ENCODE results near the gene GABRD. TPM values are rescaled to one million over a fixed set of nuclear protein-coding genes. Genes with fewer than 3 reads are reported as not detected.

The GABRD gene
- total RNA-seq, 1 experiment from 2014 or later, result 1.7 TPM

GRCh38 chr1:2055911-2056575 is 36.9 kb downstream of the GABRD start:
- TF ChIP-seq FOXK1 (CRISPR knock-in tag; IDR thresholded peaks at IDR 0.05) (no peak), KAT7 (CRISPR knock-in tag; IDR thresholded peaks at IDR 0.05; ENCODE audit: borderline replicate concordance) (no peak), GTF2I (CRISPR knock-in tag; conservative IDR thresholded peaks at IDR 0.05) (no peak), RELA (CRISPR knock-in tag; IDR thresholded peaks at IDR 0.05; ENCODE audit: borderline replicate concordance) (no peak), FOXP4 (CRISPR knock-in tag; IDR thresholded peaks at IDR 0.05) (no peak), ZBTB43 (CRISPR knock-in tag; IDR thresholded peaks at IDR 0.05) (no peak), HMGXB4 (CRISPR knock-in tag; IDR thresholded peaks at IDR 0.05) (no peak), MYBL2 (CRISPR knock-in tag; IDR thresholded peaks at IDR 0.05) (no peak), NR3C1 (CRISPR knock-in tag; conservative IDR thresholded peaks at IDR 0.05; ENCODE audit: low read depth) (no peak), NFATC4 (CRISPR knock-in tag; IDR thresholded peaks at IDR 0.05) (no peak), ZNF138 (CRISPR knock-in tag; conservative IDR thresholded peaks at IDR 0.05) (no peak), ATF2 (CRISPR knock-in tag; IDR thresholded peaks at IDR 0.05; ENCODE audit: borderline replicate concordance, low read depth) (no peak), FOXJ3 (CRISPR knock-in tag; IDR thresholded peaks at IDR 0.05; ENCODE audit: borderline replicate concordance) (no peak), CBFB (CRISPR knock-in tag; IDR thresholded peaks at IDR 0.05; ENCODE audit: low read depth) (no peak), FOXP1 (CRISPR knock-in tag; IDR thresholded peaks at IDR 0.05; ENCODE audit: borderline replicate concordance) (no peak), IRF2 (CRISPR knock-in tag; IDR thresholded peaks at IDR 0.05; ENCODE audit: borderline replicate concordance, low read depth) (no peak), GRHL2 (CRISPR knock-in tag; IDR thresholded peaks at IDR 0.05; ENCODE audit: insufficient replicate concordance, severe bottlenecking) (no peak)
- Mint-ChIP-seq H3K36me3 (peaks cover 12% of the 10 kb centered on the region), H3K9me3 (no peaks in the 10 kb centered on the region), H3K27ac (no peak overlapping the region), H3K4me3 (no peak overlapping the region), H3K4me1 (peaks cover 4% of the 10 kb centered on the region), H3K27me3 (ENCODE audit: low read depth) (no peaks in the 10 kb centered on the region; the same call in 1 of the 2 replicates)
- POLR2A ChIA-PET, result no interaction called here
- CTCF ChIA-PET, result interaction anchor here (0.7 to 1.7 kb wide), 11 partner anchors 9 to 377 kb away, joined by 3 to 8 read pairs (median 3); no protein-coding TSS in a partner anchor
- no peak for ATAC-seq
- no peak for DNase-seq (ENCODE audit: low spot score)

- Mint-ChIP-seq H3K4me1 (peaks cover 4% of the 10 kb centered on the region), H3K27me3 (ENCODE audit: low read depth) (no peaks in the 10 kb centered on the region), H3K9me3 (no peaks in the 10 kb centered on the region), H3K36me3 (peaks cover 12% of the 10 kb centered on the region), H3K27ac (no peak overlapping the region), H3K4me3 (no peak overlapping the region)
- ATAC-seq (no peak), DNase-seq (ENCODE audit: low spot score) (no peak)
- ChIA-PET CTCF (interaction anchor here (0.6 to 1.5 kb wide), 6 partner anchors 8 to 277 kb away, joined by 3 to 8 read pairs (median 4); no protein-coding TSS in a partner anchor), POLR2A (no interaction called here)
- TF ChIP-seq CTCF (IDR thresholded peaks at IDR 0.05) (no peak), ZNF281 (CRISPR knock-in tag; IDR thresholded peaks at IDR 0.05) (no peak), E2F5 (CRISPR knock-in tag; IDR thresholded peaks at IDR 0.05) (no peak), ZNF396 (CRISPR knock-in tag; IDR thresholded peaks at IDR 0.05; ENCODE audit: borderline replicate concordance) (no peak)
Measured at GRCh38 chr1:2056955-2057590, 37.9 kb downstream of the GABRD start.
